Right forelimb (tissue), 1 donor: Measurements from ENCODE around the gene GPX3.

Source experiments
- DNase-seq: peaks from one replicate; pipeline ENCODE4 v3.0.0-alpha.2; 2018

GPX3 gene

DNA sequence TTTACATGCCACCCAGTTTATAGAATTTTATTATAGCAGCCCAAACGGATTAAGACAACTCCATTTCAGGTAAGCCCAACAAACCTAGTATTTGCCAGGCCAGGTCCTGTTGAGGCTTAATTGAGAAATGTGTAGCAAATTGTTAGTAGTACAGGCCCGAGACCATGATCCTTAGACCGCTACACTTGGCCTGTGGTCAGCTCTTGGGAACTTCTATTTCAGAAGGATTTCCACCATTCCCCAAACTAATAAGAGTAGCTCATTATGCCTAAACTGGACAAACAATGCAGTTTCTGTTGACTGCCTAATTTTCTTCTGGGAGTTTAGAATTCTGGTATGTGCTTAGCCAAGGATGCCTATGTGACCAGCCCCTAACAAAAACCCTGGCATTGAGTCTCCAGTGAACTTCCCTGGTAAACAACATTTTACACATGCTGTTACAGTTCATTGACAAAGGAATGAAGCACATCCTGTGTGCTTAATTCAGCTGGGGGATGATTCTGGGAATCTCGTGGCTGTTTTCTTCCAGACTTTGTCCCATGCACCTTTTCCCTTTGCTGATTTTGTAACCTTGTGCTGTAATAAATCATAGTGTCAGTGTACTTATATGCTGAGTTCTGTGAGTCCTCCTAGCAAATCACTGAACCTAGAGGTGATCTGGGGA, 5.6 kb upstream of the GPX3 start:
- DNase-seq = no peak

DNA sequence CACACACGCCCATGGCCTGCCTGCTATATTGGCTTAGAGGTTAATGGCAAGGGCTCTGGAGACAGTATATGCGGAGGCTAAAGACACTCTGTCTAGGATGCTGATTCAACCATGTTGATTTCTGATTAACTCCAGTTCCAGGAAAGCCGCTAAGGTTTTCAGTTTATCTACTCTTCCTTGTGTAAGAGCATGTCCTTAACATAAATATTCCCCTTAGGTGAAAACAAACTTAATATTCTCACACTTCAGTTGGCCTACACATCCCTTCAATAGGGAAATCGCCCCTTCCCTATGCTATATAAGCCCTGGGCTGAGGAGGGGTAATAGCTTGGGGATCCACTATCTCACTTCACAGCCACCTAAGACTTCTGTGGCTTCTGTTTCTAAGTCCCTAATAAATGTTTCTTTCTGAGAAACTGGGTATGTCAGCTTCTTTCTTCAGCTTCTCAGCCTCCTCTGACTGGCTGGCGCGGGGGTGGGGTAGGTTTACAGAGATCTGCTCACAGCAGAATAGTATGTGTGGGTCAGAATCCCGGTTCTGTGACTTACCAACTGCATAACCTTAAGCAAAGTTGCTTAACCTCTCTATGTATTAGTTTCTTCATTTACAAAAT, 4.3 kb upstream of the GPX3 start:
- no peak for DNase-seq

DNA sequence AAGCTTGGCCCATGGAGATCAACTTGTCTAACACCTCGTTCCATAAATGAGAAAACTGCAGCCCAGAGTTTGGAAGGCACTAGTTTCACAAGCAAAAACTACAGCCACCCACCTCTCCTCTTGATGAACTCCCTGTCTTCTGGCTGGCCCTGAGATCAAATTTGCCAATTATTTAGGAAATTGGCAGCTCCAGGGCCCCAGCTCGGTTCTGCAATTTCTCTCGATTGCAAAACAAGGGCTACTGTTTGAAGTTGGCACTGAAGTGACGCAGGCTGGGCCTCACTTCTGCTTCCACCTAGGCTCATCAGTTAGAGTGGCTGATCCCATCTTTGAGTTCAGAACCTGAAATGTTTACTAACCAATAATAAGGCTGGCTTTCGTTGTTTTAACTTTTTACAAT, 3.7 kb upstream of the GPX3 start:
- DNase-seq = no peak

DNA sequence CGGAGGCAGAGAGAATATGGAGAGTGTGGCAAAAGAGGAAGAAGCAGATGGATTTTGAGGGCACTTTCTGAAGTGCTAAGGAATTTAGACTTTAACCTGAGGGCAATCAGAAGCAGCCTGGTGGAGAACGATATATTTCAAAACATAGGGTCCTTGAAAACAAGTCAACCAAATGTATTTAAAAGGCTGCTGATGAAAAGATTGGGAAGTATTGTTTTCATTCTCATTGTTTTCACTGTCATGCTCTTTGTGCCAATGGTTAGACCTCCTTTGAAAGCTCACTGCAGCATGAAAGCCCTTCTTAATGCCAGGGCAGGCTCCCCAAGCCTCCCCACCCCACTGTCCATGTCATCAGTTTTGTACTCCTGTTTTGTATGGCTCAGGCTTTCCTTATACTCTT, 2.5 kb upstream of the GPX3 start:
- DNase-seq = no peak

DNA sequence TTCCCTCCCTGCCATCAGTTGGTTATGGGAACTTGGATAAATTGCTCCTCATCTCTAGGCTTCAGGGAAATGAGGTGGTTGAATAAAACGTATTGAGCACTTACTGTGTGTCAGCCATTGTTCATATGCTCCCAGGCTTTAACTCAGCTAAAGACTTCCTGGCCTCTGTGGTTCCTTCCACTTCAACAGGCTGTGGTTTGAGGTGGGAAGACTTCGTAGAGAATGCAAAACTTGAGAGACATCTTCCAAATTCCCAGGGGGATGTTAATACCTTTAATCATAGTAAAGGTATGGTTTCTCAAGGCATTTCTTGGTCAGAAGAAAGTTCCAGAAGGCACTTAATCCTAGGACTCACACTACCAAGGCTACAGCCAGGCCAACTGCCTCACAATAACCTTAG, 1.5 kb upstream of the GPX3 start:
- DNase-seq = no peak

DNA sequence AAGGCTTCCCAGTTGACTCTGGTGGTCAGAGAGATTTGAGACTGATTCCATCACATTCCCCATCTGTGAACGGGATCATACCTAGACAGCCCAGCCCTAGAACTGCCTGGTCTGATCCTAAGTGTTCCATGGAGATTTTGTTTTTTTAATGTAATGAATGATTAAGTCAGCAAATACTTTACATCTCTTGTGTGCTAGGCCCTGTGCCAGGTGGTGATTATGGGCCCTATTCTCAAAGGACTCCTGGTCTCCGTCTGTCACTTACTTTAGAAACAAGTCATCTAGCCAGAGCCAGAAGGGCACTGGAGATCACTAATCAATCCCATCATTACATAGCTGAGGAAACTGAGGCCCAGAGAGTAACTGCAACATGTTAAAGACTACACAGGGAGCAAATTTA, 1.1 kb upstream of the GPX3 start:
- DNase-seq = no peak

DNA sequence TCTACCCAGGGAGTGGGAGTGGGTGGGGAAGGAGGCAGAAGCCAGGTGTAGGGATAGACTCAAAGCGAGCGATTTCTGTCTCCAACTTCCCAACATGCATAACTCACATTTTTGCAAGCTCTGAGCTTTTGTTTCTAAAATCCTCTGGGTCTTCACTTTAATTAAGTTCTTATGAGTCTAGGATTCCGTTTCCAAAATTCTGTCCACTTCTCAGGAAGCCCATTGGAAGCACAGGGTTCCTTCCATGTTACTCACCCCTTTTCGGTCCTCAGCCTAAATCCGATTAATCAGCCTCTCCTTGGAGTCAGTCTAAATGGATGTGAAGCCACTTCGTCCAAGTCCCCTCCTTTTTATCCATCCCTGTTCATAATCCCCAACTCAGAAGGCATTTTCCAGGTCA, 1.4 kb downstream of the GPX3 start:
- no peak for DNase-seq

DNA sequence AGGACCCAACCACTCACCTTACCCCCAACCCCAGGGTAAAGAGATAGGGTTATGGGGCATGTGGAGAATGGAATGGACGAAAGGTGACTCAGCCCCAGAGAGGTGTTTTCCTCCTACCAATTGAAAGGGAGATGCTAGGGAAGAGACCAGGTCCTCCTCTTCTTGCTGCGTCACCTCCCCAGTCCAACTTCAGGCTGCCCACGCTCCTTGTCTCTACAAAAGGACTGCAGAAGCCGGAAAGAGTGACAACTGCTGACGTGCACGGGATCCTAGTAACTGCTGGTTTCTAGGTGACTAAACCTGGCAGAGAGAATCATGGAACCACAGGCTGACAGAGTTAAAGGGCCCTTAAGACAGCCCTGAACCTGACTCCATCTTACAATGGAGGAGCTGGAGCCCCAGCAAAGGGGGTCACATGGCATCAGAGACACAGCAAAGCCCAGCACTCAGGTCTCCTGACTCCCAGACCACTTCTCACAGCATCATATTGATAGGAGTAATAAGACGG, 2.2 kb downstream of the GPX3 start:
- no peak for DNase-seq

DNA sequence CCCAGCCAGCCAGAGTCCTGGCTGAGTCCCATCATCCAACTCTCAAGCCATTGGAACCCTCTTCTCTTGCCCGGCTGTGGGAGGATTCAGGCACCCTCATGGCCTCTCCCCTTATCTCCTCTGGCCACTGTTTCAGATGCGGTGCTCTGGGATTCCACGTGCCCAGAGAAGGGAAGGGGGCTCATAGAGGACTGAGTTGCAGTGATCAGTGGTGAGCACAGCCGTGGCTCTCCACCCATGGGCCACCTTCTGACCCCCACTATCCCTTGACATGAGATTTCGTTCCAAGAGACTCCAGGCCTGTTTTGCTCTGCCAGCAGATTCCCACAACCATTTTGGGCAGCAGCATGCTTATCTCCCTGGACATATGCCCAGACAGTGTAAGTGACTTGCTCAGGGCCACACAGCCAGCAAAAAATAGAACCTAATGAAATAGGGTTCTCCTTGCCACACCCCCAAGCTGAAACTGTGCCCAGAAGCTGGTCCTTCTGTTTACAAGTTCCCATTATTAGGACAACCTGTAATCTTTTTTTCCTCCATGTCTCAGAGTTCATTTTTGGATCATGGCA, 2.7 kb downstream of the GPX3 start:
- DNase-seq = no peak

DNA sequence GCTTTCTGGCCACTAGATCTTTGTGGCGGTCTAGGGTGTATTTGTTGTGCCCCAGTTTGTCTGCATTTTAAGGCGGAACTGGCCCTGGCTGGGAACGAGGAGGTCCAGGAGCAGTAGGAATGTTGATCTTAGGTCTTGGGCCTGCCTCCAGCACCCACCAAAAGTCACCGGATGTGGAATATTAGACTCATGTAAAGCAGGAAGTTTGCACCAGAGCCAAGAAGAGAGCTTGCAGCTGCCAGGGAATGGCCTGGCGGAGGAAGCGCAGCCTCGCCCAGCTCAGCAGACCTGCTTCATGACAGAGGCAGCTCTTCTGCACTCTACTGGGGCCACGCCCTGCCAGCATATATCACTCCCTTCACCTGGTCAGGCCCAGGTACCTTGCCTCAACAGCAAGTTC, 3.3 kb downstream of the GPX3 start:
- DNase-seq = no peak

DNA sequence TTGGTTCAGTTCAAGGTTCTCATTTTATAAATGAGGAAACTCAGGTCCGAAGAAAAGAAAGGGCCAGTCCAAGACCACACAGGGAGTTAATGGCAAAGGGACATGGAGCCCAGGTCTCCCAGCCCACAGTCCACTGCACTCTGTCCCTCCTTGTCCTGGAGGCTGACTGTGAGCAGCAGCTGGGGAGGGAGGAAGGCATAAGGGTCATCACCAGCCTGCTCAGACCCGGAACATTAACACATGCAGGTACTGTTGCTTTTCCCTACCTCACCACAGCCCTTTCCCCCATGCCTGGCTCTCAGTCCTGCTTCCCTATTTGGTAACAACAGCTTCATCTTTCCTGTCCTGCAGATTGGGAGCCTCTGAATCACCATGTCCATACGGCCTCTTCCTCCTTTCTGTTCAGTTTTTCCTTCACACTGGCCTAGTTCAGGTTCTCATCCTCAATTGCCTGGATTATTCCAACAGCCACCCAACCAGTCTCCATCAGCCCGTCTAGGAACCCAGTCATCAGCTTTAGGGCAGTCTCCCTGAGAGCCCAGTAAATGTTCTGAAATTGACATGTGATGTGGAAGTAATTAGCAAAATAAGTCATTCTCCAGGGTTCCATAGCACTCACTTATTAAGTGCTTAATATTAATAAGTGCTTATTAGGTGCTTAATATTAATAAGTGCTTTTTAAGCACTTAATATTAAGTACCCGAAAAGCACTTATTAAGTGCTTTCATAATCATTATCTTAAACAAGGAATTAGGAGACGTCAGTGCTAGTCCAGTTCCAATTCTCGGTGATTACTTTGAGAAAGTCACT, 4.3 kb downstream of the GPX3 start:
- DNase-seq = no peak

DNA sequence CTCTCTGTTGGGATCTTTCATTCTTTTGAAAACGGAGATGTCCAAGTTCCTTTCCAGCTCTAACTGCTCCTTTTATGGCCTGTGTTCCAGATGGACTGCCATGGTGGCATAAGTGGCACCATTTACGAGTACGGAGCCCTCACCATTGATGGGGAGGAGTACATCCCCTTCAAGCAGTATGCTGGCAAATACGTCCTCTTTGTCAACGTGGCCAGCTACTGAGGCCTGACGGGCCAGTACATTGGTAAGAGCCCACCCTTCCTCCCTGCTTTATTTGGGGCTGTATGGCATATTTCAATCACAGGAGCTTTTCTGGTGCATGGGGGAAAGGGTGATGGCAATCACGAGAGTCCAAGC, 4.8 kb downstream of the GPX3 start:
- DNase-seq = no peak

DNA sequence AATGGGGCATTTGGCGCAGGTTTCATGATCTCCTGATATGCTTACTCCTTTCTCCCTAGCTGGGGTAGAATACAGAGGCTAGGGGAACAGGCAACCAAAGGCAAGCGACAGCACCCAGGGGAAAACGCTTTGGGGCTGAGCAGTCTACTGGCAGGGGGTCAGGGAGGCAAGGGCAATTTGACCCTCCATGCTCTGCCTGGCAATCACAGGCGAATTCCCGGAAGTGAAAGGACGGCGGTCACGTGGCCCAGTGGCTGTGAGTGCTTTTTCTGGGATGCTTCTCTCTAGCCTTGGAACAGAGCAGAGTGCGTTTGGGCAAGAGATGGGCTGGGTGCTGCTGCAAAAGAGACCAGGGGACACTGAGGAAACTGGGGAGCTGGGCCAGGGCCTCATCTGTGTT, 5.7 kb downstream of the GPX3 start:
- no peak for DNase-seq

DNA sequence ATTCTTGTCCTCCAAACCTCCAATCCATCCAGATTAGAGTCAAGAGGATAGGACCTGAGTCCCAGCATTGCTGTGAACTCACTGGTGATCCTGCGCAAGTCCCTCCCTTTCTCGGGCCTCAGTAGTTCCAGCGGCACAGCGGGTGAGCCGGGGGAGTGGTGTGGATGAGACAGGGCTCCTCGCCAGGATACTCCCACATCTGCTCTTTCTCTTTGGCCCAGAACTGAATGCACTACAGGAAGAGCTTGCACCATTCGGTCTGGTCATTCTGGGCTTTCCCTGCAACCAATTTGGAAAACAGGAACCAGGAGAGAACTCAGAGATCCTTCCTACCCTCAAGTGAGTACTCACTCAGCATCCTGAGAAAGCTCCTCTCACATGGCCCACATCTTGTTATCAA, 6.3 kb downstream of the GPX3 start:
- no peak for DNase-seq

DNA sequence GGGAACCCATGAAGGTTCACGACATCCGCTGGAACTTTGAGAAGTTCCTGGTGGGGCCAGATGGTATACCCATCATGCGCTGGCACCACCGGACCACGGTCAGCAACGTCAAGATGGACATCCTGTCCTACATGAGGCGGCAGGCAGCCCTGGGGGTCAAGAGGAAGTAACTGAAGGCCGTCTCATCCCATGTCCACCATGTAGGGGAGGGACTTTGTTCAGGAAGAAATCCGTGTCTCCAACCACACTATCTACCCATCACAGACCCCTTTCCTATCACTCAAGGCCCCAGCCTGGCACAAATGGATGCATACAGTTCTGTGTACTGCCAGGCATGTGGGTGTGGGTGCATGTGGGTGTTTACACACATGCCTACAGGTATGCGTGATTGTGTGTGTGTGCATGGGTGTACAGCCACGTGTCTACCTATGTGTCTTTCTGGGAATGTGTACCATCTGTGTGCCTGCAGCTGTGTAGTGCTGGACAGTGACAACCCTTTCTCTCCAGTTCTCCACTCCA, 7.6 kb downstream of the GPX3 start:
- no peak for DNase-seq

DNA sequence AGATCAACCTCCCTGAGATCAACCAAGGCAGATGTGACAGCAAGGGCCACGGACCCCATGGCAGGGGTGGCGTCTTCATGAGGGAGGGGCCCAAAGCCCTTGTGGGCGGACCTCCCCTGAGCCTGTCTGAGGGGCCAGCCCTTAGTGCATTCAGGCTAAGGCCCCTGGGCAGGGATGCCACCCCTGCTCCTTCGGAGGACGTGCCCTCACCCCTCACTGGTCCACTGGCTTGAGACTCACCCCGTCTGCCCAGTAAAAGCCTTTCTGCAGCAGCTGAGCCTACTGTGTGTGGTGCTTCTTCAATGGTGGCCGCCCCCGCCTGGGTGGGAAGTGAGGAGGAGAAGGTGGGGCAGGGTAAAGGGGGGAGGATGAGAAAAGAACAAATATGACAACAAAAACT, 8.3 kb downstream of the GPX3 start:
- DNase-seq = no peak

DNA sequence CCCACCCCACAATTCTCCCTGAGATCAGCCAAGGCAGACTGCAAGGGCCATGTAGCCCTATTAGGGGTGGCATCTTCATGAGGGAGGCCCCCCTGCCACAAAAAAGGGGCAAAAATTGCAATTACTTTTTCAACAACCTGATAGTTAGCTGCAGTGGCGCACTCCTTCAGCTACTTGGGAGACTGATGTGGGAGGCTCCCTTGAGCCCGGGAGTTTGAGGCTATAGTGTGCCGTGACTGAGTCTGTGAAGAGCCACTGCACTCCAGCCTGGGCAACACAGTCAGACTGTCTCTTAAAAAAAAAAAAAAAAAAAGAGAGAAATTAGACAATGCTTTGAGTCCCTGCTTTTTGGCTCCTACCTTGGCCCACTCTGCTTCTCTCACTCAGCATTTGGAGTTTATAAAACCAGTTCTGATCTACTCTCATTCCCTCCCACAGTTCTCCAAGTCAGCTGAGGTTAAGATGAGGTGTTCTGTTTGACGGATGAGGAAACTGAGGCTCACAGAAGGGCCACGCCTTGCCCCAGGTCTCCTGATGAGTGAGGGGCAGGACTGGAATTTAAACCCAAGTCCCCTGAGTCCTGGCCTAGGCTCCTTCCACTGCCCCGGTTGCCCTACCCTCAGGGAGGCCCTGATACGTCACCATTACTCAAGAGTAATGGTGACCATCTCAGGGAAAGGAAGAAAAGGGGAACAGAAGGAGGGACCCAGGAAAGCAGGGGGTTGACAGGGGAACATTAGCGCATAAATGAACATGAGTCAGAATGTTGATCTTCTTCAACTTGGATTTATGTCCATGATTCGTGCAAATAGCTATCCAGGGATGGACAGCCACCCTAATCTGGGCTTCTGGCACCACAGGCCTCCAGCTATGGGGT, 9.0 kb downstream of the GPX3 start:
- DNase-seq = no peak

DNA sequence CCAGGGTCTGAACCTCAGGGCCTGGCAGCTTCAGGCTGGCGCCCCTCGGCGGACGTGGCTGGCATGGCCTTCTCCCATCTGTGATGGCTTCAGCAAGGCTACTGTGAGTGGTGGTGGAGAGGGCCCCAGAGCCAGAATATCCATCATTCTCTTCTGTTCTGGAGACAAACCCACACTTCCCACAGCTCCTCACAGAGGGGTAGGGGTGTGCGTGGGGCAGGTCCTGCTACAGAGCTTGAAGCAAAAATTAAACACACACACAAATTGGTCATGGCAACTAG, 9.6 kb downstream of the GPX3 start:
- DNase-seq = no peak

DNA sequence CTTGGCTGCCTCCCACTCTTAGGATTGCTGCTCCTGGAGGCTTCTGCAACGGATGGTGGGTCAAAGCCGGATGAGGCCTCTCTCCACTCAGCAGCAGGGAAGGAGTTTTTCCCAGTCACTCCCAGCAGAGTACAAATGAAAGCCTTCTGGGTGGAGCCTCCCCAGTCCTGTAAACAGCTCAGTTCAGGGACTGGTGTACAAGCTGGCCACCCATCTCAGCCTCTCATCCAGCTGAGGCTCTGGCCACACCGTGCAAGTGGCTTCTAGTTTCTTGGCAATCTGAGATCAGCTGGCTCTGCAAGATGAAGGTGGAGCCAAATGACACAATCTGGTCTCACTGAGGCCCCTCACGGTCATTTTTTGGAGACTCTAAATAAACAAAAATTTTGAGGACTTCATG, 10.0 kb downstream of the GPX3 start:
- DNase-seq = no peak

DNA sequence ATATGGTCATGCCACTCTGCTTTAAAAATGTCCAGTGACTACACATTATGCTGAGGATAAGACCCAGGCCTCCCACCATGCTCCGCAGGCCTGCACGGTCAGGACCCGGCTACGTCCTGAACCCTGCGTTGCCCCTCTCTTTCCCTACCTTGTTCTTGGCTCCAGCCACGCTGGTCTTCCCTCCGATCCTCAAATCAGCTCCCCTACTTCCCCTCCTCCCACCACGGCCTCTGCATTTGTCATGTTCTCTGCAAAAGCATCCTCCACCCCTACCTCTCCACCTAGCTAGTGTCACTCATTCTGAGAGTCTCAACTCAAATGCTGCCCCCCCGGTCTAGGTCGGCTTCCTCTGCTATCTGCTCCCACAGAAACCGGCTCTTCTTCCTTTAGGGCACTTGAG, 11.2 kb downstream of the GPX3 start:
- no peak for DNase-seq

DNA sequence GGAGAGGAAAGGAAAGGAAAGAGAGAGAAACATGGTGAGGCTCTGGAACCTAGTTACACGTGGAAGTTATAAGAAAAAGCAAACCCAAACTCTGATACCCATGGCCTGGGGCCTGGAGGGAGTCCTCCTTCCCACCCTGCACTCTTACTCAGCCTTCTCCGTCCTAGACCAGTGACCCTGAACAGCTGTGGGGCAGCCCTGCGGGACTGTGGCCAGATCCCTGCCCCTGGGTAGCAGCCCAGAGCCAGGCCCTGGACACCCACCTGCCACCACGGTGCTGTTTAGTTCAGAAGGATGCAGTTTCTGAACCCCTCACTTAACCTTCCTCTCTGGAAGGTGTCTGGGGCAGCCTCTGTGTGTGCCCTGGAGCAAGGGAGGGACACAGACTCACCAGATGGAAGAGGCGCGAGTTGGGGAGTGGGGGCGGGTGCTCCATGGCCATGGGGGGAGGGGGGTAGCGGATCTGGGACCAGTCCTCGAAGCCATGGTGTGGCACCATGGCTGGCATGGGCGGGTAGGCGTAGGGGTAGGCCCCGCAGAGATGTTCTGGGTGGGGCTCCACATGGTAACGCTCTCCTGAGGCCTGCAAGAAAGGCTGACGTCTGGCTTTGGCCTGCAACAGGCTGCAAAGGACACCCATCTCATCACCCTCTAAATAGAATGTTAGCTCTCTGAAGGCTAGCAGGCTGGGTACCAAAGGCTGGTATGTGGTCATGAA, 13.0 kb downstream of the GPX3 start:
- no peak for DNase-seq
